ENCODE results near the gene C14orf180. TPM values are rescaled to one million over a fixed set of nuclear protein-coding genes. Genes with fewer than 3 reads are reported as not detected.

Gene C14orf180
- total RNA-seq, 2 experiments from 2014 or later: not detected

GRCh38 chr14:104561632-104562495 is 17.7 kb upstream of the C14orf180 start:
- Histone ChIP-seq H4K20me1 (ENCODE audit: insufficient read depth, low read length) (no peaks in the 10 kb centered on the region), H3K9me3 (ENCODE audit: low read length) (no peaks in the 10 kb centered on the region), H3K4me3 (ENCODE audit: low read depth, low read length, poor library complexity, severe bottlenecking) (no peak overlapping the region), H3K36me3 (ENCODE audit: insufficient read depth, low read length) (no peaks in the 10 kb centered on the region), H3K4me1 (ENCODE audit: insufficient read depth, low read length, poor library complexity, severe bottlenecking) (no peaks in the 10 kb centered on the region), H3K79me2 (ENCODE audit: insufficient read depth, low read depth, low read length) (no peaks in the 10 kb centered on the region), H3K9me2 (ENCODE audit: insufficient read depth, low read length) (no peaks in the 10 kb centered on the region), H3K4me2 (ENCODE audit: low read length) (no peak overlapping the region), H3K27ac (ENCODE audit: low read depth, low read length, poor library complexity, severe bottlenecking) (no peak overlapping the region), H2AFZ (ENCODE audit: low read length) (no peak overlapping the region)
- POLR2A ChIA-PET: no interaction called here
- intact Hi-C loops (cut with micrococcal nuclease; ENCODE audit: unreplicated experiment): no loop called here
- TF ChIP-seq, protein P1, sequence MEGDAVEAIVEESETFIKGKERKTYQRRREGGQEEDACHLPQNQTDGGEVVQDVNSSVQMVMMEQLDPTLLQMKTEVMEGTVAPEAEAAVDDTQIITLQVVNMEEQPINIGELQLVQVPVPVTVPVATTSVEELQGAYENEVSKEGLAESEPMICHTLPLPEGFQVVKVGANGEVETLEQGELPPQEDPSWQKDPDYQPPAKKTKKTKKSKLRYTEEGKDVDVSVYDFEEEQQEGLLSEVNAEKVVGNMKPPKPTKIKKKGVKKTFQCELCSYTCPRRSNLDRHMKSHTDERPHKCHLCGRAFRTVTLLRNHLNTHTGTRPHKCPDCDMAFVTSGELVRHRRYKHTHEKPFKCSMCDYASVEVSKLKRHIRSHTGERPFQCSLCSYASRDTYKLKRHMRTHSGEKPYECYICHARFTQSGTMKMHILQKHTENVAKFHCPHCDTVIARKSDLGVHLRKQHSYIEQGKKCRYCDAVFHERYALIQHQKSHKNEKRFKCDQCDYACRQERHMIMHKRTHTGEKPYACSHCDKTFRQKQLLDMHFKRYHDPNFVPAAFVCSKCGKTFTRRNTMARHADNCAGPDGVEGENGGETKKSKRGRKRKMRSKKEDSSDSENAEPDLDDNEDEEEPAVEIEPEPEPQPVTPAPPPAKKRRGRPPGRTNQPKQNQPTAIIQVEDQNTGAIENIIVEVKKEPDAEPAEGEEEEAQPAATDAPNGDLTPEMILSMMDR (conservative IDR thresholded peaks at IDR 0.05; ENCODE audit: low read length): no peak
- no peak for TF ChIP-seq EZH2phosphoT487 (IDR thresholded peaks at IDR 0.05; ENCODE audit: borderline replicate concordance, low read depth, low read length)
- no peak for DNase-seq (ENCODE audit: low spot score)
- CTCF ChIA-PET (ENCODE audit: unreplicated experiment): no interaction called here
- no TSS peak for BruUV-seq (replicated peaks)

GRCh38 chr14:104562606-104563005 is 17.0 kb upstream of the C14orf180 start:
- no peaks in the 10 kb centered on the region for H4K20me1 ChIP-seq (ENCODE audit: insufficient read depth, low read length)
- no TSS peak for BruUV-seq (replicated peaks)
- CTCF ChIA-PET (ENCODE audit: unreplicated experiment): no interaction called here
- H3K4me2 ChIP-seq (ENCODE audit: low read length): no peak overlapping the region
- no peaks in the 10 kb centered on the region for H3K79me2 ChIP-seq (ENCODE audit: insufficient read depth, low read depth, low read length)
- H3K4me3 ChIP-seq (ENCODE audit: low read depth, low read length, poor library complexity, severe bottlenecking): no peak overlapping the region
- POLR2A ChIA-PET: no interaction called here
- intact Hi-C loops (cut with micrococcal nuclease; ENCODE audit: unreplicated experiment): no loop called here
- no peaks in the 10 kb centered on the region for H3K9me3 ChIP-seq (ENCODE audit: low read length)
- TF ChIP-seq, protein P1 (conservative IDR thresholded peaks at IDR 0.05; ENCODE audit: low read length): no peak
- TF ChIP-seq EZH2phosphoT487 (IDR thresholded peaks at IDR 0.05; ENCODE audit: borderline replicate concordance, low read depth, low read length): no peak
- DNase-seq (ENCODE audit: low spot score): no peak
- no peak overlapping the region for H3K27ac ChIP-seq (ENCODE audit: low read depth, low read length, poor library complexity, severe bottlenecking)
- no peak overlapping the region for H2AFZ ChIP-seq (ENCODE audit: low read length)
- H3K36me3 ChIP-seq (ENCODE audit: insufficient read depth, low read length): no peaks in the 10 kb centered on the region
- no peaks in the 10 kb centered on the region for H3K9me2 ChIP-seq (ENCODE audit: insufficient read depth, low read length)
- no peaks in the 10 kb centered on the region for H3K4me1 ChIP-seq (ENCODE audit: insufficient read depth, low read length, poor library complexity, severe bottlenecking)

DNA sequence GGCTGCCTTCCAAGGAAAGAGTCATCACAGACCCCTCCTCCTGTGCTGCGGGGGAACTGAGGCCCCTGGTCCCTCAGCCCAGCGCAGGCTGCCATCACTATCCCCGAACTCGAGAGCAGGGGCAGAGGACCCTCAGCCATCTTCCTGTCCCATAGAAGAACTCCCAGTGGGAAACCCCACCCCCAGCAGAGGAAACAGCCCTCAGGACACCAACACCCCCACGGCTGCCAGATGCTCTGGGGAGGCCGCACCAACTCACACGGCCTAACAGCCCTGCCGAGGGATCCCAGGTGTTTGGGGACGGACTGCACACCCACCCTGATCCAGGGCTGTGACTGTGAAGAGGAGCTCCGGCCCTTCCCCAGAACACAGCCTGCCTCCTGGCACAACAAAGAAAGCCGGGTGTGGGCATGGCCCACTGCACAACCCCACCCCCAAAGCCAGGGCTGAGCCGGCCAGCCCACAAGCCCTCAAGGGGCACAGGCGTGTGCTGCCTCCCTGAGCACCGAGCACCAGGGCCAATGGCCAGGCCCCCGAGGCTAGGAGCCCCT is 16.3 kb upstream of the C14orf180 start:
- no peak for TF ChIP-seq EZH2phosphoT487 (IDR thresholded peaks at IDR 0.05; ENCODE audit: borderline replicate concordance, low read depth, low read length)
- TF ChIP-seq, protein P1 (conservative IDR thresholded peaks at IDR 0.05; ENCODE audit: low read length): no peak
- no peaks in the 10 kb centered on the region for H3K4me1 ChIP-seq (ENCODE audit: insufficient read depth, low read length, poor library complexity, severe bottlenecking)
- H3K4me3 ChIP-seq (ENCODE audit: low read depth, low read length, poor library complexity, severe bottlenecking): no peak overlapping the region
- H4K20me1 ChIP-seq (ENCODE audit: insufficient read depth, low read length): no peaks in the 10 kb centered on the region
- BruUV-seq (replicated peaks): no TSS peak
- H3K9me3 ChIP-seq (ENCODE audit: low read length): no peaks in the 10 kb centered on the region
- intact Hi-C loops (cut with micrococcal nuclease; ENCODE audit: unreplicated experiment): no loop called here
- H3K27ac ChIP-seq (ENCODE audit: low read depth, low read length, poor library complexity, severe bottlenecking): no peak overlapping the region
- H2AFZ ChIP-seq (ENCODE audit: low read length): no peak overlapping the region
- no peak overlapping the region for H3K4me2 ChIP-seq (ENCODE audit: low read length)
- no peaks in the 10 kb centered on the region for H3K9me2 ChIP-seq (ENCODE audit: insufficient read depth, low read length)
- no peaks in the 10 kb centered on the region for H3K79me2 ChIP-seq (ENCODE audit: insufficient read depth, low read depth, low read length)
- DNase-seq (ENCODE audit: low spot score): no peak
- CTCF ChIA-PET (ENCODE audit: unreplicated experiment): no interaction called here
- POLR2A ChIA-PET: no interaction called here
- no peaks in the 10 kb centered on the region for H3K36me3 ChIP-seq (ENCODE audit: insufficient read depth, low read length)
